AG08395 (cell line): ENCODE results near the gene PLA2G5.
"Not testable (repeated sequence)": the region's sequence is repeated elsewhere in the genome, so short reads cannot be mapped to it uniquely, and the experiment has no call there.

ENCODE experiments used
- DNase-seq: peaks from one replicate; pipeline ENCODE4 v3.0.0; 2012; ENCODE audit warnings: mixed read lengths, low spot score

Gene PLA2G5

DNA sequence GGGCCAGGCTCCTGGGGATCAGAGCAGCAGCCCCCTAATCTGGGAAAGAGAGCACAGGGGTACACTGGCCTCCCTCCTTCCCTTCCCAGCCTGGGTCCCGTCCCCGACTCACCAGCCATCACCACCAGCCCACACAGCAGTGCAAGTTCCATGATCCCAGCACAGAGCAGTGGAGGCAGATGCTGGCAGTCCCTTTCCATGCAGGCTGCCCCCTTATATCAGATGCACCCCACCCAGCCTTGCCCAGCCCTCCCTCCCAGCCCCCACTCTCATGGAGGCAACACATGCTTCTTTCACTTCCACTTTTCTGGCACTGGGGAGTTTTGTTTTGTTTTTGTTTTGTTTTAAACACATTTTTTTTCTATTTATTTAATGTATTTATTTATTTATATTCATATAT is 49.4 kb downstream of the PLA2G5 start, which contains the start of gene PLA2G2D:
TSS of gene PLA2G2D (minus strand) at position 190 of the 400 bp plus-strand sequence. CDS start at position 152, 38 bp downstream.
- DNase-seq, result no peak

DNA sequence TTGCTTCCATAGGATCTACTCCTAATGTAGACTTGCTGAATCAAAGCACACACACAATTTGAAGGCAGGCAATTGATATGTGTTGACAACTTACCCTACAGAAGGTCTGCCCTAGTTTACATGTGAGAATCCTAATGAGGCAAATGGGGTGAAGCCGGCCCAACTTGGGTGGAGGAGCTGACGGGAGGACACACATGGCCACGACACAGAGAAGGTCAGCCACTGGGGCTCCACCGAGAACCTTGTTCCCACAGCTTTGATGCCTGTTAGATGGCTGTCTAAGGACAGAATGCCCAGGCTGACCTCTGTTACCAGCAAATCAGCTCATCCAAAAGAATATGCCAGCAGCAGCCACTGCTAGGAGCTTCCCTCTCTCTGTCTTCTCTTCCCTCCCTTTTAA is 50.8 kb downstream of the PLA2G5 start:
- no peak for DNase-seq

DNA sequence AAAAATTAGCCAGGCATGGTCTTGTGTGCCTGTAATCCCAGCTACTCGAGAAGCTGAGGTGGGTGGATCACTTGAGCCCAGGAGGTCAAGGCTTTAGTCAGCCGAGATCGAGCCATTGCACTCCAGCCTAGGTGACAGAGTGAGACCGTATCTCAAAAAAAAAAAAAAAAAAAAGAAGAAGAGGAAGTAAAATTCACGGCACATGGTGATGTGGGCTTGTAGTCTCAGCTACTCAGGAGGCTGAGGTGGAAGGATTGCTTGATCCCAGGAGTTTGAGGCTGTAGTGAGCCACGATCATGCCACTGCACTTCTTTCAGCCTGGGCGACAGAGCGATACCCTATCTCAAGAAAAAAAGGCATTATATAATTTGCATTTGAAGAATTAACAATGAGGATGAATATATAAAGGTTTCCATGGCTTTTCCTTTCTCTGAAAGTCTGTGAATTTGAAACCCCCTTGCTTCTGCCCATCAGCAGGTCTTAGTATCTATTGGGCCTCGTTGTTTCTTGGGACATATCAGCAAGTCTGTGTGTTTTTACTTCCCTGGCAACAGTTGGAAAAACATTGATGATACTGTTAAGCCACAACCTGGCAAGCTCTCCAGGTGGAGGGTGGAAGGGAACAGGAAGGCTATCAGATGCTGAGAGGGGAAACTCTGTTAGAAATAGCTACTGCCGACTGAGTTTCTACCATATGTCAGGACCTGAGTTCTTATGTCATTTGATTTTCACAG is 53.9 kb downstream of the PLA2G5 start:
- DNase-seq, result no peak

DNA sequence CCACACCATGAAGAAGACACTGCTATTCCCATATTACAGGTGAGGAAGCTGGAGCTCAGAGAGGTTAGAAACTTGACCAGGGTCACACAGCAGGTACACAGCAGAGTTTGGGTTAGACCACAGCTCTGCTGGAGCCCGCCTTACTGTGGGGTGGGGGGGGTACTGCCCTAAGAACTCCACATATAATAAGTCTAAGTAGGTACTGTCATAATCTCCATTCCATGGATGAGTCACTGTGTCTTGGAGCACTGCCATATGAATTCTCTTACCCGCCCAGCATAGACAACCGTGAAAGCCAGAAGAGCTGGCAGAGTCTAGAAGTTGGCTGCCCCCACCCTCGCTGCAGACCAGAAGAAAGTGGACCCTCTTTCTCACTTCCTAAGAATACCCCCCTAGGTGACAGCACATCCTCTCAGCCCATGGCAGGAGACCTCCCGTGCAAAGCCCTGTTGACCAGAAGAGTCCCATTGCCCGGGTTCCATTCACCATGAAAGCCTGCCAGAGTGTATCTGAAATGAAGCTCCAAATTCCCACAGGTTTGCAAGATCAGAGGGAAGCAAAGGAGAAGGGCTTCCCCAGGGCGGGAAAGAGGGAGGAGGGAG is 54.6 kb downstream of the PLA2G5 start:
- DNase-seq, result peak; percentile 87

DNA sequence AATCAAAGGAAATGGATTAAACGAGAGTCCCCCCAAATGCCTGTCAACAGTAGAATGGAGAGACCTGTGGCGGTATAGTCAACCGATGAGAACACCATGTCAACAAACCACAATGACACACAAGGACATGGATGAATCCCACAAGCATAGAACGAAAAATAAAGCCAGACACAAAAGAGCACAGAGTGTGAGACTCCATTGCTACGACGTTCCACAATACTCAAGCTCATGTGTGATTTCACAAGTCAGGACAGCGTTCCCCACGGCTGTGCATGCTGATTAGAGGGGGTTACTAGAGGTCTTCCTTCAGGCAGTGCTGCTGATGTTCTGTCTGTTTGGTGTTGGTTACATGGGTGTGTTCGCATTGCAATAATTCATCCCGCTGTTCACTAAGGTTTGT is 55.1 kb downstream of the PLA2G5 start:
- DNase-seq, result no peak

- DNase-seq, result no peak
Observed at GRCh38 chr1:20126041-20126805, 56.2 kb downstream of the PLA2G5 start.

DNA sequence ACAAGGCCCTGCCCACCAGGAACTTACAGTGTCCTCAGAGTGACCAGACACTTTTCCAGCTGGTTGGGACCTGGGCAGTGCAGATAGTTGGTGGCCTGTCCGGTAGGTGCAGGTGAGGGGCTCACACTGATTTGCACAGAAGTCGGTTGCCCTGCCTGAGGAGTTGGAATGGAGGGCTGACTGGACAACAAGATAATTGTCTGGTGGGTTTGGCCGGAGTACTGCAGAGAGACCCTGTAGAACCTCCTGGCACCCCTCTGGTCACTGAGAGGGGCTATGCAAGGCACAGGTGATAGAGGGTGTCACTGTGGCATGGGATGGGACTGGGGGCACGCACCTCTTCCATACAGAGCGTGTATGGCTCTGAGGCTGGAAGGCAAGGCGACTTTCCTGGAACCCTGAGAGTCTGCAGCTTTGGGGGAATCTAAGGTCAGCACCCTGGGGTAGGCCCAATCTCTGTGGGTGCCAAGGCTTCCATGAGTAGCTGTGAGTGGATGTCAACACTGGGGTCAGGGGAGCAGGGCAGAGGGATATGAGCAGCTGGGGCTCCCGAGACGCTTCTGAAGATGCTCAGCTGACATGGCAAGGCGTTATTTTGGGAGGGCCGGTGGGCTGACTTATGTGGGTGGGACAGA is 56.9 kb downstream of the PLA2G5 start:
- no peak for DNase-seq

GRCh38 chr1:20130518-20130917 is 60.5 kb downstream of the PLA2G5 start:
- DNase-seq, result not testable (repeated sequence)

DNA sequence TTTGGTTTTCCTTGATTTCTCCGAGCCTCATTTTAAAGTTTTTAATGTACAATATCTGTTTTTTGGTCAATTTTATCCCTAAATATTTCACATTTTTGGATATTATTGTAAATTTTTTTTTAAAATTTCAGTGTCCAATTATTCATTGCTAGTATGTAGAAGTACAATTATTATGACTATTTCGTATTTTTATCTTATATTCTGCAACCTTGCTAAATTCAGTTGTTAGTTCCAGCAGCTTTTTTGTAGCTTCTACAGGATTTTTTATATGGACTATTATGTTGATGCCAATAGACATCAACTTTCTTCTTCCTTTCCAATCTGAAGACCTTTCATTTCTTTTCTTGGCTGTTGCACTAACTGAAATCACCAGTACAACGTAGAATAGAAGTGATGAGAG is 65.0 kb downstream of the PLA2G5 start:
- DNase-seq, result no peak

- DNase-seq, result no peak
Observed at GRCh38 chr1:20136249-20136648, 66.3 kb downstream of the PLA2G5 start.

DNA sequence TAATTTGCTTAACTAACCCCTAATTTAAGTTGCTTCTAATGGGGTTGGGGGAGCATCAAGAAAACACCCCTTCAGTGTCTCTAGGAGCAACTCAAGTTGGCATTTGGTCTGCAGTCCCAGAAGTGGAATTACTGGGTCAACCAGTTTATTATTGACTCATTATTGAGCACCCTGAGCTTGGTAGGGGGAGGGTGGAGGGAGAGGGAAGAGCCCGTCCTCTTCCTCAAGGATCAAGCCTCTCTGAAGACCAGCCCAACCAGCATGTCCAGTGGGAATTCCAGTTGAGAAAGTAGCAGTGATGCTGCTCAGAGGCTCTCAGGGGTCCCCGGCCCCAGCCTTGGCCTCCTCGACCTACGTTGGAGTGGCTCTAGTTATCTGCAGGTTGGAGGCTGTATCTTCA is 67.1 kb downstream of the PLA2G5 start:
- no peak for DNase-seq

GRCh38 chr1:20137604-20138003 is 67.6 kb downstream of the PLA2G5 start:
- DNase-seq, result no peak

GRCh38 chr1:20138346-20138745 is 68.4 kb downstream of the PLA2G5 start:
- no peak for DNase-seq

DNA sequence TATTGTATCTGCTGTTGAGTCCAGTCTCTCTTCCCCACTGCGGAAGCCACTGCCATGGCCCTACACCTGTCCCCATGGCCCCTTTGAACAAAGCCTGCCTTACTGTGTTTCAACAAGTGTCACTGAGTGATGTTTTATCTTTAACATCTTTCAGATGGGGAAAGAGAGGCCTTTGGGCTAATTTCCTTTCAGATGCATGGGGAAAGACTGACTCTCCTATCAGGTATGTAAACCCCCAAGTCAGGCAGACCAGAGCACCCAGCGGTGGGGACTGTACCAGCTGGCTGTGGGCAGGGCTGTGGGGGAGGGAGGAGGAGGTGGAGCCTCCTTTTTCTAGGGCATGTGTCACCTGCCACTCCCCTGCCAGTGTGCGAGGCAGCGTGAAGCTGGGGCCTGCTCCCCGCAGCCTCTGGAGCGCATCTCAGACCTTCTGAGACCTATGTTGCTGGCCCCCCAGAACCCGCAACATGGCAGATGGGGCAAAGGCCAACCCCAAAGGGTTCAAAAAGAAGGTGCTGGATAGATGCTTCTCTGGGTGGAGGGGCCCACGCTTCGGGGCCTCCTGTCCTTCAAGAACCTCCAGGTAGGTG is 69.1 kb downstream of the PLA2G5 start, which contains the start of gene PLA2G2F:
TSS of gene PLA2G2F (plus strand) at position 363 of the 590 bp plus-strand sequence. CDS start at position 468, 105 bp downstream.
- DNase-seq, result no peak

DNA sequence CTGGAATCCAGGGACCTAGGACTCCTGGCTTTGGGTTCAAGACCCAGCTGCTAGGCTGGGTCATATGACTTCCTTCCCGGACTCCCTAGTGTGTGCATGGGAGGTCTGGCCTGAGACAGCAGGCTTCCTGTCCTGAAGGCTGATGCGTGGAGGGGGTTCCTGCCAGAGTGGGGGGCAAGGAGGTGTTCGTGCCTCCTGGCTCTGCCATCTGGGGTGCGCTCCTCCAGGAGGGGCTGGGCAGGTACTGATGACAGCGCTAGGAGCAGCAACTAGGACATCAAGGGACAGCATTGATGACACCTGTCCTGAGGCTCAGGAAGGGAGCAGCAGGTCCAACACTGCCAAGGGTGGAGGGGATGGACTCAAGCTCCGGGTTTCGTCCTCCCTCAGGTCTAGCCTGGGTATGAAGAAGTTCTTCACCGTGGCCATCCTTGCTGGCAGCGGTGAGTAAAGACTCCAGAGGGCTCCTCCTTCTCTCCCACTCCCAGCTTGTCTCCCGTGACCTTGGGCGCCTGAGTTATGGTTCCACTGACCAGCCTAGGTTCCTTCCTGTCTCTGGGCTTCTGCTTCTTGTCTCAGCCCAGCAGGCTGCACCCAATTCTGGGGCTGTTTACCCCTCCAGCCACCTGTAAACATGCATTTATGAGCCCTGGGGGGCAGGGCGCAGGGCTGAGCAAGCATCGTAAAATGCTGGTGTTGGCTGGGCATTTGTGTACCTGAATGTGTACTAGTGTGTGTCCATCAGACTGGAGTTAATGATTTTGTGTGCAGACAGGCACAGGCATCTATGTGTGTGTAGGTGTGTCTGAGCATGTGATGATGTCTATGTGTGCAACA is 70.0 kb downstream of the PLA2G5 start:
- no peak for DNase-seq

DNA sequence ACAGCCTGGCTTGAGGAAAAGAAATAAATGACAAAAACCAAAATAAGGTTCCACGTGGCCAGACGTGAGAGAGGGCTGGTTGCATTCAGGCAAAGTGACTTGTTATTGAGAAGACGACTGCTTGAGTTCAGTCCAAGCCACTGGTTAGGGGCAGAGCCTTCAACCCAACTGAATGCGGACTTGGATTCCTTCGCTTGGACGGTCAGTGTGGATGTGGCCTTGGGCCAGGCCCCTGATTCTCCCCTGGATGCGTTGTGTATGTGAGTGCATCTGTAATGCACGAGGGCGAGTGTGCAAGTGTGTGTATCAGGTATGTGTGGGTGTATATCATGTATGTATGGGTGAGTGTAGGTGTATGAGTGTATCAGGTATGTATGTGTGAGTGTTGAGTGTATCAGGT is 71.0 kb downstream of the PLA2G5 start:
- DNase-seq, result no peak

DNA sequence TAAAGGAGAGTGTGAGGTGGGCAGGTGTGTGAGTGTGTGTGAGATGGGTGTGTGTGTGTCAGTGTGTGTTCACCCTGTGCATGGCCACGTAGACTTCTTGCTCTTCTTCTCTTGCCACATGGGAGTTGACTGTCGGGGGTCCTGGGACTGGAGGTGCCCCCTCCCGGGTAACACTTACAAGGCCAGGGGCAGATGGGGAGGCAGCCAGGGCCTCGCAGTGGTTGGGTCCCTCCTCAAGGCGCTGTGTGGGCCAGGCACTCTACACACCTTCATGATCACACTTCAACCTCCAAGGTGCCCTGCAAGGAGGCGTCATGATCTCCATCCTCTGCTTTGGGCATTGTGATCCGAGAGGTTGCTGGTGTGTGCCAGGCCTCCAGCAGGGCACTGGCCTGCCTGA is 71.5 kb downstream of the PLA2G5 start:
- DNase-seq, result no peak
